ENCODE results near the gene WFDC10B.
"Not testable (repeated sequence)": the region's sequence is repeated elsewhere in the genome, so short reads cannot be mapped to it uniquely, and the experiment has no call there.

WFDC10B gene

GRCh38 chr20:45735552-45735951 is 30.7 kb upstream of the WFDC10B start:
- TF ChIP-seq CTCF (IDR thresholded peaks at IDR 0.05; ENCODE audit: control extremely low read depth, extremely low read depth, low read depth, missing control alignments): no peak
- POLR2A ChIA-PET: no interaction called here
- CTCF ChIA-PET: no interaction called here
- no peak for DNase-seq (ENCODE audit: extremely low spot score)

GRCh38 chr20:45732199-45732598 is 27.4 kb upstream of the WFDC10B start:
- no peak for DNase-seq (ENCODE audit: extremely low spot score)
- no peak for TF ChIP-seq CTCF (IDR thresholded peaks at IDR 0.05; ENCODE audit: control extremely low read depth, extremely low read depth, low read depth, missing control alignments)
- ChIA-PET CTCF (interaction anchor here (0.8 kb wide), 1 partner anchor 39 kb away, joined by 3 read pairs; no protein-coding TSS in a partner anchor), POLR2A (no interaction called here)

- no peak for TF ChIP-seq CTCF (IDR thresholded peaks at IDR 0.05; ENCODE audit: control extremely low read depth, extremely low read depth, low read depth, missing control alignments)
- ChIA-PET POLR2A (no interaction called here), CTCF (interaction anchor here (0.9 kb wide), 1 partner anchor 23 kb away, joined by 3 read pairs; no protein-coding TSS in a partner anchor)
Observed at GRCh38 chr20:45727044-45727443, 22.2 kb upstream of the WFDC10B start.

GRCh38 chr20:45725134-45725533 is 20.3 kb upstream of the WFDC10B start:
- POLR2A ChIA-PET: no interaction called here
- DNase-seq (ENCODE audit: extremely low spot score): no peak

More at GRCh38 chr20:45727044-45727443, 22.2 kb upstream of the WFDC10B start:
- no peak for DNase-seq (ENCODE audit: extremely low spot score)

GRCh38 chr20:45722047-45722446 is 17.2 kb upstream of the WFDC10B start, which contains the start of gene SPINT4:
TSS of gene SPINT4 (plus strand) at chr20:45722347. CDS start at chr20:45722368, 21 bp downstream.
- DNase-seq (ENCODE audit: extremely low spot score): no peak
- no peak for TF ChIP-seq CTCF (IDR thresholded peaks at IDR 0.05; ENCODE audit: control extremely low read depth, extremely low read depth, low read depth, missing control alignments)
- CTCF ChIA-PET: no interaction called here
- POLR2A ChIA-PET: no interaction called here

More at GRCh38 chr20:45725134-45725533, 20.3 kb upstream of the WFDC10B start:
- CTCF ChIA-PET: no interaction called here
- no peak for TF ChIP-seq CTCF (IDR thresholded peaks at IDR 0.05; ENCODE audit: control extremely low read depth, extremely low read depth, low read depth, missing control alignments)

GRCh38 chr20:45716141-45716688 is 11.4 kb upstream of the WFDC10B start:
- POLR2A ChIA-PET; DNase-seq (ENCODE audit: extremely low spot score); CTCF ChIA-PET: not testable (repeated sequence)

GRCh38 chr20:45701873-45702272 is 2.9 kb downstream of the WFDC10B start, which contains the start of gene WFDC13:
TSS of gene WFDC13 (plus strand) at chr20:45702038. CDS start at chr20:45702124, 86 bp downstream.
- ChIA-PET CTCF (interaction anchor here (1.3 kb wide), 1 partner anchor 12 kb away, joined by 3 read pairs; no protein-coding TSS in a partner anchor), POLR2A (no interaction called here)
- DNase-seq (ENCODE audit: extremely low spot score): no peak
- TF ChIP-seq CTCF (IDR thresholded peaks at IDR 0.05; ENCODE audit: control extremely low read depth, extremely low read depth, low read depth, missing control alignments): no peak

Data from GM10248 (cell line).